ENCODE data around the gene UBE2S.

DNA sequence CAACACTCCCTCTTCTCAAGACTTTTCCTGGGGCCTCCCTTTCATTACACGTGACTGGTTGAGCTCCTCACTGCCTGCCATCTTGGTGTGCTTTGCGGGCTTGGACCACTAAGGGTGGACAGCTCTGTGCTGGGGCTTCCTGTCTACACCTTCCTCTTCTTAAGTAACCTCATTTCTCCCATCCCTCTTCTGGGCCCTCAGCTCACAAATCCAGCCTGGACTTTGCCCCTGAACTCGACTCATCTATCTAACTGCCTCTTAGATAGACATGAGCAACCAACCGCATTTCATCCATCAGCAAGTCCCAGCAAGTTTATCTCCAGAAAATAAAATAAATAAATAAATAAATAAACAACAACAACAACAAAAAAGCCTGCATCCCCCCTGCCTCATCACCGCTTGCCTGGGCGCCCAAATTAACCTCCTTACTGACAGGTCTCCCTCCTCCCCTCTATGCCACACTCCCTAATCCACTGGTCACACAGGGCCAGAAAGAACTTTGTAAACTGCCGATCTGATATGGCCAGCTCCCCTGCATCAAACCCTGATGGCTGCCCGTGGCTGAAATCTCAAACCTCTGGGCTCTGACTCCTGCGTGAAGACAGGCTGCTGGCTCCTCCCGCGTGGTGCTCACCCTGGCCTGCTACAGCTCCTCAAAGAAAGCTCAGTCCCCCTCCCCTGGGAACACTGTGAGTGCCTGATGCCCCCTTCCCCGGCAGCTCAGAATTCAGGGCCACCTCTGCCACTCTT lies 46.1 kb upstream of the UBE2S start:
- TF ChIP-seq, protein P1, sequence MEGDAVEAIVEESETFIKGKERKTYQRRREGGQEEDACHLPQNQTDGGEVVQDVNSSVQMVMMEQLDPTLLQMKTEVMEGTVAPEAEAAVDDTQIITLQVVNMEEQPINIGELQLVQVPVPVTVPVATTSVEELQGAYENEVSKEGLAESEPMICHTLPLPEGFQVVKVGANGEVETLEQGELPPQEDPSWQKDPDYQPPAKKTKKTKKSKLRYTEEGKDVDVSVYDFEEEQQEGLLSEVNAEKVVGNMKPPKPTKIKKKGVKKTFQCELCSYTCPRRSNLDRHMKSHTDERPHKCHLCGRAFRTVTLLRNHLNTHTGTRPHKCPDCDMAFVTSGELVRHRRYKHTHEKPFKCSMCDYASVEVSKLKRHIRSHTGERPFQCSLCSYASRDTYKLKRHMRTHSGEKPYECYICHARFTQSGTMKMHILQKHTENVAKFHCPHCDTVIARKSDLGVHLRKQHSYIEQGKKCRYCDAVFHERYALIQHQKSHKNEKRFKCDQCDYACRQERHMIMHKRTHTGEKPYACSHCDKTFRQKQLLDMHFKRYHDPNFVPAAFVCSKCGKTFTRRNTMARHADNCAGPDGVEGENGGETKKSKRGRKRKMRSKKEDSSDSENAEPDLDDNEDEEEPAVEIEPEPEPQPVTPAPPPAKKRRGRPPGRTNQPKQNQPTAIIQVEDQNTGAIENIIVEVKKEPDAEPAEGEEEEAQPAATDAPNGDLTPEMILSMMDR (conservative IDR thresholded peaks at IDR 0.05; ENCODE audit: low read length) = no peak
- no peak for TF ChIP-seq EZH2phosphoT487 (IDR thresholded peaks at IDR 0.05; ENCODE audit: borderline replicate concordance)
